HepG2 (cell line): ENCODE measurements around the gene MT1G. TPM values are rescaled to one million over a fixed set of nuclear protein-coding genes. Genes with fewer than 3 reads are reported as not detected.
"Not testable (repeated sequence)": the region's sequence is repeated elsewhere in the genome, so short reads cannot be mapped to it uniquely, and the experiment has no call there.

Source experiments
- ATAC-seq: fragments of 200-7000 bp; cut with Tn5 transposase; 3 replicates; pipeline ENCODE4 v1.9.1; 2020; ENCODE audit warnings: mild to moderate bottlenecking, moderate library complexity
- BruUV-seq: library from RNA; stranded (reverse); fragments of 400-500 nt; replicated peaks from 2 replicates; lab custom pipeline; 2021; lab: Mats Ljungman, UMichigan
- CTCF ChIA-PET: fragments of 300-600 bp; formaldehyde crosslinking; extraction: SDS; loops from one replicate; lab custom pipeline; 2021; ENCODE audit warnings: low total read pairs, inconsistent platforms, low intra/inter-chr PET ratio; lab: Yijun Ruan, JAX
- POLR2A ChIA-PET: fragments of 350-600 bp; sonication (Branson Sonifier 250); formaldehyde crosslinking; loops from one replicate; lab custom pipeline; 2020; ENCODE audit warnings: antibody characterized with exemption, inconsistent platforms; lab: Yijun Ruan, JAX
- DNase-seq: peaks from one replicate; pipeline ENCODE4 v3.0.0-alpha.2; 2015; ENCODE audit warnings: low spot score
- FAIRE-seq: peaks from 3 replicates; lab custom pipeline; 2011; peaks lifted over from hg19 to GRCh38; lab: Jason Lieb, UNC
- H2AFZ ChIP-seq: one replicate; pipeline ENCODE4 v1.6.1; 2011; ENCODE audit warnings: low read length, inconsistent platforms
- H3K27ac ChIP-seq: fragments of 300-600 bp; 3 replicates; pipeline ENCODE4 v1.8.0; 2011; ENCODE audit warnings: mixed run types, mild to moderate bottlenecking, mixed read lengths, low read length, inconsistent platforms; ENCODE audit not compliant: insufficient read depth; ENCODE audit errors: extremely low read length
- H3K27me3 ChIP-seq, 2 experiments: fragments of 200-600 bp in 1 of 2; 2 replicates in 1 of 2; 3 replicates in 1 of 2; pipeline versions ENCODE4 v1.6.0 to v1.8.0; 2011; ENCODE audit warnings: low read length in 2 of 2, mild to moderate bottlenecking in 2 of 2, moderate library complexity in 2 of 2, inconsistent platforms in 1 of 2; ENCODE audit not compliant: insufficient read depth in 2 of 2, control insufficient read depth in 1 of 2
- H3K36me3 ChIP-seq, 2 experiments: fragments of 200-600 bp in 1 of 2; replicated peaks in 1 of 2; 2 replicates in 1 of 2; 3 replicates in 1 of 2; pipeline versions ENCODE4 v1.5.1 to v1.8.0; 2011; ENCODE audit warnings: low read length in 2 of 2, inconsistent platforms in 1 of 2; ENCODE audit not compliant: insufficient read depth in 2 of 2, control insufficient read depth in 1 of 2
- H3K4me1 ChIP-seq: 2 replicates; pipeline ENCODE4 v1.5.1; 2012; ENCODE audit warnings: low read length, inconsistent platforms; ENCODE audit not compliant: insufficient read depth
- H3K4me2 ChIP-seq: 2 replicates; pipeline ENCODE4 v1.6.0; 2011; ENCODE audit warnings: low read depth, low read length, inconsistent platforms
- H3K4me3 ChIP-seq, 3 experiments: fragments of 200-600 bp in 1 of 3; sonication (generic), shearing (Covaris generic) in 1 of 3; replicated peaks in 1 of 3; 2 replicates each; pipeline ENCODE4 v1.5.1; 2011 to 2016; ENCODE audit warnings: low read length in 3 of 3, inconsistent platforms in 2 of 3, low read depth in 2 of 3, mild to moderate bottlenecking in 2 of 3, control low read depth in 1 of 3, mixed read lengths in 1 of 3; ENCODE audit not compliant: insufficient read depth in 1 of 3
- H3K79me2 ChIP-seq: one replicate; pipeline ENCODE4 v1.6.1; 2011; ENCODE audit warnings: low read length, inconsistent platforms; ENCODE audit not compliant: insufficient read depth
- H3K9ac ChIP-seq: 2 replicates; pipeline ENCODE4 v1.6.0; 2011; ENCODE audit warnings: mild to moderate bottlenecking, low read depth, low read length, inconsistent platforms; ENCODE audit not compliant: insufficient read depth
- H3K9me3 ChIP-seq: 2 replicates; pipeline ENCODE4 v1.5.1; 2012; ENCODE audit warnings: mild to moderate bottlenecking, low read length
- H4K20me1 ChIP-seq: 2 replicates; pipeline ENCODE4 v1.6.0; 2011; ENCODE audit warnings: inconsistent platforms, mild to moderate bottlenecking, low read length, moderate library complexity; ENCODE audit not compliant: insufficient read depth
- CEBPB ChIP-seq: IDR thresholded peaks from 2 replicates; pipeline ENCODE4 v1.6.1; 2011; ENCODE audit warnings: low read depth, low read length, improper control_type of control experiment, borderline replicate concordance
- MED1 ChIP-seq: sonication (generic); formaldehyde crosslinking; IDR thresholded peaks from 2 replicates; pipeline ENCODE4 v1.4.0; 2020; ENCODE audit warnings: missing genetic modification reagents
- SIN3A ChIP-seq: IDR thresholded peaks from 2 replicates; pipeline ENCODE4 v1.6.1; 2011; ENCODE audit warnings: low read depth, mild to moderate bottlenecking, control low read depth, low read length, borderline replicate concordance
- ZNF354B ChIP-seq: sonication (generic); formaldehyde crosslinking; IDR thresholded peaks from 2 replicates; pipeline ENCODE4 v1.8.0; 2022; ENCODE audit warnings: mild to moderate bottlenecking, missing genetic modification reagents
- WGBS: methylation state at CpG from one replicate; pipeline ENCODE4 v1.1.6; 2017; ENCODE audit warnings: low lambda C conversion rate; 5-methylcytosine and 5-hydroxymethylcytosine counted together
- in situ Hi-C: cut with HindIII; loops from 2 replicates; pipeline ENCODE4 v1.10.0; 2017; ENCODE audit warnings: low pct_unique_long_range_greater_than_20kb; ENCODE audit not compliant: extremely low pct_ligation_motif_present
- intact Hi-C: fragments of 100-400 bp; cut with micrococcal nuclease; formaldehyde crosslinking; loops from one replicate; pipeline ENCODE4 v1.10.0; 2022; ENCODE audit not compliant: unreplicated experiment
- polyA plus RNA-seq, 8 experiments: library from polyadenylated mRNA; depleted of rRNA in 3 of 8; stranded (reverse) in 7 of 8; unstranded in 1 of 8; fragments of >200 nt; fragmentation: Illumina TruSeq in 4 of 8; extraction: Trizol in 4 of 8; gene quantifications; 2 replicates each; pipeline versions ENCODE4 v1.2.1 to v1.2.3, GENCODE V29; 2011 to 2016; ENCODE audit warnings: low read depth in 4 of 8, missing spikeins in 1 of 8, mixed read lengths in 1 of 8; ENCODE audit not compliant: insufficient read depth in 1 of 8
- total RNA-seq, 5 experiments: library from RNA; depleted of rRNA; stranded (reverse); fragments of >200 nt; fragmentation: Illumina TruSeq; extraction: Trizol; gene quantifications; 2 replicates each; pipeline ENCODE4 v1.2.3, GENCODE V29; 2016; ENCODE audit warnings: low read depth in 1 of 5

MT1G gene
- total and polyA plus RNA-seq, 2 of the 13 experiments (the other 11 are each of a cell fraction or from before 2014, with no cell fraction given), result 3.6 to 377 TPM

- DNase-seq, result no peak
- no TSS peak for BruUV-seq
- in situ Hi-C loops, result no loop called here
Observed at GRCh38 chr16:56672761-56673536, 5.1 kb upstream of the MT1G start.

GRCh38 chr16:56672171-56672570, 4.3 kb upstream of the MT1G start:
- H3K4me3 ChIP-seq, H4K20me1 ChIP-seq, FAIRE-seq, H3K9ac ChIP-seq, H3K9me3 ChIP-seq, H3K79me2 ChIP-seq, ATAC-seq, H2AFZ ChIP-seq, H3K36me3 ChIP-seq, BruUV-seq, H3K27ac ChIP-seq, POLR2A ChIA-PET, H3K4me2 ChIP-seq, DNase-seq, in situ Hi-C loops: not testable (repeated sequence)
- CTCF ChIA-PET, result interaction anchor here (3.8 kb wide), 1 partner anchor 30 kb away, joined by 36 read pairs; no protein-coding TSS in a partner anchor
- Histone ChIP-seq H3K4me1 (peaks cover 21% of the 10 kb centered on the region), H3K27me3 (peaks cover 7 to 53% of the 10 kb centered on the region in 2 experiments)
- intact Hi-C loops, result loop anchor here (5.0 kb wide), 1 partner anchor 190 kb away; no protein-coding TSS in a partner anchor
- 1% methylated on average over 3 of the region's 3 CpGs for WGBS

More at GRCh38 chr16:56672761-56673536, 5.1 kb upstream of the MT1G start:
- H3K4me3 ChIP-seq, result no peak overlapping the region
- H3K27ac ChIP-seq, result no peak overlapping the region
- no peaks in the 10 kb centered on the region for H3K36me3 ChIP-seq
- H3K4me2 ChIP-seq, result no peak overlapping the region
- no peaks in the 10 kb centered on the region for H3K79me2 ChIP-seq
- POLR2A ChIA-PET, result no interaction called here
- H3K27me3 ChIP-seq, result peaks cover 7 to 57% of the 10 kb centered on the region in 2 experiments
- no peak for ATAC-seq
- CTCF ChIA-PET, result interaction anchor here (1.2 to 3.8 kb wide), 2 partner anchors 29 to 116 kb away, joined by 3 to 36 read pairs; no protein-coding TSS in a partner anchor
- TF ChIP-seq MED1 (CRISPR knock-in tag), result no peak
- no peak for TF ChIP-seq SIN3A
- TF ChIP-seq ZNF354B (CRISPR knock-in tag), result no peak
- TF ChIP-seq CEBPB, result peak; percentile 82
- H3K4me1 ChIP-seq, result peaks cover 13% of the 10 kb centered on the region
- H3K9ac ChIP-seq, result no peak overlapping the region
- no peaks in the 10 kb centered on the region for H3K9me3 ChIP-seq
- no peak overlapping the region for H2AFZ ChIP-seq
- no peak for FAIRE-seq
- H4K20me1 ChIP-seq, result no peaks in the 10 kb centered on the region
- 48% methylated on average over 11 of the region's 11 CpGs for WGBS
- intact Hi-C loops, result loop anchor here (5.0 kb wide), 1 partner anchor 189 kb away; no protein-coding TSS in a partner anchor

- CTCF ChIA-PET, result interaction anchor here (3.8 kb wide), 1 partner anchor 30 kb away, joined by 36 read pairs; no protein-coding TSS in a partner anchor
- peak; percentile 46 for FAIRE-seq
Observed at GRCh38 chr16:56671691-56672090, 3.8 kb upstream of the MT1G start.

More at GRCh38 chr16:56671691-56672090, 3.8 kb upstream of the MT1G start:
- BruUV-seq, H3K4me2 ChIP-seq, POLR2A ChIA-PET, H3K4me3 ChIP-seq, H4K20me1 ChIP-seq, H3K36me3 ChIP-seq, DNase-seq, H2AFZ ChIP-seq, in situ Hi-C loops, H3K9me3 ChIP-seq, H3K79me2 ChIP-seq, H3K9ac ChIP-seq, H3K27ac ChIP-seq, ATAC-seq: not testable (repeated sequence)
- intact Hi-C loops, result loop anchor here (5.0 kb wide), 1 partner anchor 191 kb away; no protein-coding TSS in a partner anchor
- 0% methylated on average over 2 of the region's 2 CpGs for WGBS
- Histone ChIP-seq H3K27me3 (peaks cover 7 to 50% of the 10 kb centered on the region in 2 experiments), H3K4me1 (peaks cover 26% of the 10 kb centered on the region)
